Kidney tubule cell (primary cell): Measurements from ENCODE around the gene CD3G.
"Not testable (repeated sequence)": the region's sequence is repeated elsewhere in the genome, so short reads cannot be mapped to it uniquely, and the experiment has no call there.

ENCODE experiments used
- DNase-seq: peaks from one replicate; pipeline ENCODE4 v3.0.0-alpha.2; 2018; ENCODE audit warnings: low spot score

CD3G gene

GRCh38 chr11:118379497-118379896 is 35.4 kb downstream of the CD3G start:
- no peak for DNase-seq

GRCh38 chr11:118380571-118380970 is 36.4 kb downstream of the CD3G start:
- DNase-seq, result peak; percentile 23

- DNase-seq, result no peak
Observed at GRCh38 chr11:118382954-118383353, 38.8 kb downstream of the CD3G start.

DNA sequence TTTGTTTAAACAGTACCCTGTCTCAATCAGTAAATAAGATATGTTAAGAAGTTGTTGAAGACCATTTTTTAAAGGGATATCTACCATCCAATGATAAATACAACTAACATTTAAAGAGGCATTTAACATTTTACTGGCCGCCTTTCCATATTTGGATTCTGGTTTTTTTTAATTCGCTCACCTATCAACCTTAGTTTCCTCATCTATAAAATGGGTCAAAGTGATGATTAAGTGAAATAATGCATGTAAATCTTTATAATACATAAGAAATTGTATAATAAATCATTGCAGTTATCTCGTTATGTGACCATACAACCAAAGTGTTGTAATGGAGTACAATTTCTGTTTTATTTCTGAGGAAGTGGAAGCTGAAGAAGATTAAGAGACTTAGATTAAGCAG is 39.5 kb downstream of the CD3G start:
- DNase-seq, result no peak

DNA sequence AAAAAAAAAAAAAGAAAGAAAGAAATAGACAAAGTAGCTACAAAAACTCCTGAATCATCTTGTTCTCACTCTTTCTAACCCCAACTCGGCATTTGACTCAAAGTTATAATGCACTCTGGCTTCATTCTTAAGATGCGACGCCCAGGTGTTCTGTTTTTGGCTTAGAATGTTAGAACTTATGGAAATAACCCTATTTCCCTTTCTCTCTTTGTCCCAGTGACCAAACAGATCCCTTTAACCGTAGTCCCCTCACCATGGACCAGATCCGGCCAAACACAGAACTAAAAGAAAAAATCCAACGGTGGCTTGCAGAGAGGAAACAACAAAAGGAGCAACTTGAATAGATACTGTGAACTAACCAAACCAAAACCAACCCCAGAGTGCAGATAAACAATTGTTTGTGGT is 52.0 kb downstream of the CD3G start:
- no peak for DNase-seq

DNA sequence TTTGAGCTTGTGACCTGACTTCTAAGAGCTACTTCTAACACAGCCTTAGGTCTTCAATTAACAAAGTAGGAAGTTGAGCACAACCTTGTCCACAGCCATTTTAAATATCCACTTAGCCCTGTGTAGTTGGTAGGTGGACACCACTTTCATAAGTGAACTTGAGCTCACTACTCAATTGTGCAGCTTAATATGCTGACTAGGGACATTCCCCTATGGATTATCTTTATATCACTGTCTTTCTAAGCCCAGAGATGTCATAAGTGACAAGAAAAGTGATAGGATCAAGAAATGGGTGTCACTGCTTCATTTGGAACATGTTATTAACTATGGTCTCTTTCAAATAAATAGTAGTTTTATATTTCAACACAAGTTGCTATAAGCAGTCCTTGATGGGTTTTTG is 53.3 kb downstream of the CD3G start:
- no peak for DNase-seq

- peak; percentile 17 for DNase-seq
Observed at GRCh38 chr11:118398791-118399559, 54.8 kb downstream of the CD3G start.

- DNase-seq, result peak; percentile 90
Observed at GRCh38 chr11:118401151-118401879, 57.2 kb downstream of the CD3G start, which contains the start of gene ATP5MG. ATP5MG (plus strand) TSS chr11:118401606; CDS start chr11:118401666, 60 bp downstream.

DNA sequence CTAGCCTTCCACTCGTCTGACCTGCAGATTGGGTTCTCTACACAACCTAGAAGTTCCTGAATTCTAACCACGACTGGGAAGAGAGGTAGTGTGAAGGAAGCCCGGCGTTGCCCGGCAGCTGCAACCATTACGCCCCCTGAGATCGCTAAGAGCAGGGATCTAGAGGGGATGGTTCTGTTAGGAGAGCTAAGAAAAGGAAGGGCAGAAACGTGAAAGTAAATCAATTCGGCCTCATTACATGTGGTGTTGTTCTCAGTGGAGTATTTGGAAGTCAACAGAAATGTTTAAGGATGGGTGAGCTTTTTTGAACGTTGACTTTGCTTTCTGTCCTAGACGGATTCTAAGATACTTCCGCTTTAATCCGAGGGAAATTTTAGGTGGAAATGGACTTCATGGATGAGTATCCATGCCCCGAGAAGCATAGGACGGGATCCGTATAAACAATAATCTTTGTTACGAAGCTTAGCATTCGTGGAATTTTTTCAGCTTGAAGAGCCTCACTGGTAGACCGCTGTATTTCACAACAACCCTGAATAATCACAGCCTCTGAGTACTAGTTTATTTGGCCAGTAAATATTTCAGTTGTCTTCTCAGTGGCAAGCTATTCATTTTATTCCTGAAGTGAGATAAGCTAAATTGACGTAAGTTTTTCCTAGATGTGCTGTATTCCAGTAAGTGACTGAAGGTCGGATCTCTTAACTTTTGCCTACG is 57.9 kb downstream of the CD3G start:
- peak; percentile 73 for DNase-seq

GRCh38 chr11:118402594-118402993 is 58.5 kb downstream of the CD3G start:
- not testable (repeated sequence) for DNase-seq
